HG03095 (cell line): ENCODE results near the gene CCDC134.
A peak's percentile ranks its signal among the peaks of the same experiment; 100 is the strongest.

Source experiments
- ATAC-seq: cut with Tn5 transposase; IDR thresholded peaks from one replicate; pipeline ENCODE4 v1.9.1; 2021; ENCODE audit warnings: moderate library complexity; ENCODE audit not compliant: unreplicated experiment

CCDC134 gene

DNA sequence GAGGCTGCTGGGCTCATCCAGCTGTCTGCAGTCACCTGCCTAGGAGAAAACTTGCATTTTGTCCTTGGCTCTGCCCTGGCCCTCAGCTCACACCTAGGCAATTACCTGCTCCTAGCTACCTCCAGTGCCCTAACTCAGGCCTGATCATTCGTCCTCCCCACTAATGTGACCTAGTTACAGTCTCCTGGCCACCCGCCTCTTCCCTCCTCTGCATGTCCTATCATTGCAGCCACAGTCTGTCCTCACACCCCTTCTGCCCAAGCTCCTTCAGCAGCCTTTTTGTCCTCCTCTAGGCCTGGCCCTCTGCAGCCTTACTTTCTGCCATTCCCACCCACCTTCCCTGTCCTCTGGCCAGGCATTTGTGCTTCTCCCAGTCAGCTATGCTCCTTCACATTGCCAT is 17.7 kb upstream of the CCDC134 start:
- no peak for ATAC-seq

DNA sequence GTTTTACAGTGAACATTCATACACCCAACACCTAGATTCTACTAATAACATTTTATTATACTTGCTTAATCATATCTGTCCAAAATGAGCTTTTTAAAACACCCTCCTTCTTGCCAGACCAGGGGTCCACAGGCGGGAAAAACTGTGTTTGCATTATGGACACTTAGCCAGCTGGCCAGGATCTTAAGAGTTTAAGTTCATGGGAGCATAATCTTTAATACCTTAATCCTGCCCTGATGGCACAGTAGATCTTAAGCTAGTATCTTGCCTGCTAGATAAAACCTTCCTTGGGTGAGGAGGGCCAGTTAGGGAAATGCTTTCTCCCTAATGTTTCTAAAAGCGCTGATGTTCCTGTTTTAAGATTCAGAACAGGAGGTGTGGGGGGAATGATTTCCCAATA is 13.1 kb upstream of the CCDC134 start:
- no peak for ATAC-seq

DNA sequence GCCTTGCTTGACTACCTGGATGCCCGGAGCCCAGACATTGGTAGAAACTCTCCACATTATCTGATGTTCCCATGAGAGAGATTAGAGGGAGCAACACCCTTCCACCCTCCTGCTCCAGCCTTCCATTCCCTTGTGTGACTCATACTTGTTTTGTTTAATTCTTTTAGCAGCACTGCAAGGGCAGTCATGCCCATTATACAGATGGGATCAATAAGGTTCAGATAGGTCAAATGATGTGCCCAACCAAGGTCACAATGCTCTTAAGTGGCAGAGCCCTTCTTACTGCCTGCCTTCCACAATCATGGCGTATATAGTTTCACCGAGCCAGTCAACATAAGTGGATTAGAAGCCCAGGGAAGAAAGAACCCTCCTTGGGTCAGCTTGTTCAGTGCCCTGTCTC is 6.6 kb upstream of the CCDC134 start:
- ATAC-seq = no peak

DNA sequence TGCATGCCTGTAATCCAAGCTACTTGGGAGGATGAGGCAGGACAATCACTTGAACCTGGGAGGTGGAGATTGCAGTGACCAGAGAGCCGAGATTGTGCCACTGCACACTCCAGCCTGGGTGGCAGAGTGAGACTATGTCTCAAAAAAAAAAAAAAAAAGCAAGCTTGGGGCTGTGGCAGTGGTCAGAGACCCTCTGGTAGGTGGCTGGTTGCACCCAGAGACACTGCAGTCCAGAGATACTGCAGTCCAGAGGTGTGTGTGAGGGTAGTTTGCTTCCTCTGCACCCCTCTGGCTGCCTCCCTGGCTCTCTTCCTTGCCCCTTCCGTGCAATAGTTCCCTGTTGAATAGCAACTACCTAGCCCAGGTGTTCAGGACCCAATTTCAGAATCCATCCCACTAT is 1.7 kb upstream of the CCDC134 start:
- ATAC-seq = no peak

DNA sequence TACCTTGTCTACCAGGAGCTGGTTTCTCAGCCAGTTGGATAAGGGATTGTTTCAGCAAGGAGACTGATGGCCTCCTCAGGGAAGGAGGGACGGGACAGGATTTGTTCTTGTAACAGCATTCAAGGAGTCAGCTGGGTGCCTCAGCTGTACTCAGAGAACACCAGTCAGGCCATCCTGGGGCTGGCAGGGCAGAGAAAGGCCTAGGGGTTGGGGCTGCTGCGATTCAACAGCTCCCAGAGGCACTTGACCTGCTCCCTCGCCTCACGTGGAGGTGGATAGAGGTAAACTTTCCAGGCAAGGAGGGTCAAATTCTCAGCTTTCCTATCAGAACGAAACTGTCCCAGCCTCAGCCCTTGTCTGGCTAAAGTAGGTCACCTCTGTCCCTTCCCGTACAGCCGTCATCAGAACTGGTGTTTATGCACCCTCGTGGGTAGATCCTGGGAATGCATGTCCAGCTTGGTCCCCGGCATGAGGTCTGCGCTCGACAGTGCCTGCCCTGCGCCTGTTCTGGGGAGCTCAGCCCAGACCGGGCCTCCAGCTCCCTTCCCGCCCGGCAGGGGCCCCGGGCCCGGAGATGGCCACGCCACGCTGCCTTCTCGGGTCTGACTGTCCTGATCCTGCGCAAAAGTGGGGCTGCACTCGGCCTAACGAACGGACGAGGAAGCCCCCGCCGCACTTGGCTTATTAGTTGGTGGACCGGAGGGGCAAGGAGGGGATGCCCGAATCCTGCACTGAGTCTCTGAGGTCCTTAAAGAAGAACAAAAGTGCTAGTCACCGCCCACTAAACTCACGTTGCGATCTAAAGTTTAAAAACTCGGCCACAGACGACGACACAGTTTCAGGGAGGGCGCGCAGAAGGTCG is 762 bp upstream of the CCDC134 start:
- ATAC-seq = peak; percentile 10

DNA sequence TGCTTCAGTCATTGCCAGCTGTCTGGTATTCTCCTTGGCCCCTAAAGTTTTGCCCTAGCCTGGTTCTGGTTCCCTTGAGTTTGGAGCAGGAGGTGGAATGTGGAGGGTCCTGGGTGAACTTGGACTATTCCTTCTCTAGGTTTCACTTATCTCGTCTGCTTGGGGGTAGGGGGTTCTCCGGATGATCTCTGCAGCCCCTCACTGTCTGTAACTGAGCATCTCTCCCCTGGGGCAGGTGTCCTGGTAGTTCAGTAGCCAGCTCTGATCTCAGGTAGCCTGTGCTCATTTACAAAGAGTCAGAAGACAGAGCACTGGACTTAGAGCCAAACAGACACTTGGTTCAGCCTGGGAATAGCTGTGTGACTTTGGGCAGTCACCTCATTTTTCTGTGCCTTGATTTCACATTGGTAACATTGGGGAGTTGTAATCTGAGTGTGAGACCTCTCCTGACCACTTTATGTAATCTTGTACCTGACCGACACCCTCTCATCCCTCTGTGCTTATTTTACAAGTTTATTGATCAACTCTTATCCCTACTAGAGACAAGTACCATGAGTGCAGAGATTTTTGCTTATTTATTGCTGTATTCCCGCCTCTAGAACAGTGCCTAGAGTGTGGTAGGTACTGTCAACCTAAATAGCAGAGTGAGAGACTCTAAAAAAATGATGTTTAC is 804 bp downstream of the CCDC134 start:
- no peak for ATAC-seq

DNA sequence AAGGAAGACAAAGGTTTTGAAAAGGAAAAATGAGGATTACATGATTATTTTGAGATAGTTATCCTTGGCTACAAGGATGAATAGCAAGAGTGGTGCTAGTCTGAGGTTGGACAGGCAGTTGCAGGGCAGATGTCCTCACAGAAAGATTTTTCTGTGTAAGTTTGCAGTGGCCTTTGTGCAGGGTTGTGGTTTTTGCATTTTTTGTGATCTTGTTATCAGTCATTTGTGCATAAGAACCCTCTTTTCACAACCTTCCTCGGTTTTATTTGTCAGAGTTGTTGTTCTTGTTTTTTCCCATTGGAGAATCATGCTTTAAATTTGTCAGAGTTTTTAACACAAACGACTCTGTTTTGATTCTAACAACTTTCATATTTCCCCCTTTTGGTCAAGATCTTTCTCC is 1.4 kb downstream of the CCDC134 start:
- ATAC-seq = no peak

DNA sequence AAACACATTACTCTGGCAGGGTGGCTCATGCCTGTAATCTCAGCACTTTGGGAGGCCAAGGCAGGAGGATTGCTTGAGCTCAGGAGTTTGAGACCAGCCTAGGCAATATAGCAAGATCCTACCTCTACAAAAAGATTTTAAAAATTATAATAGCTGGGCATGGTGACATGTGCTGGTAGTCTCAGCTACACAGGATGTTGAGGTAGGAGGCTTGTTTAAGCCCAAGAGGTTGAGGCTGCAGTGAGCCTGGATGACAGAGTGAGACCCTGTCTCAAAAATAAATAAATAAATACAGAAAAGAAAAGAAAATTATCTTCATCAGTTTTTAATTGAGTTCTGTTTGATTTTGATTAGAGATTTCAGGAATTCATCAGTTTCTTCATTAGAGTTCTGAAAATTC is 5.2 kb downstream of the CCDC134 start:
- ATAC-seq = no peak

DNA sequence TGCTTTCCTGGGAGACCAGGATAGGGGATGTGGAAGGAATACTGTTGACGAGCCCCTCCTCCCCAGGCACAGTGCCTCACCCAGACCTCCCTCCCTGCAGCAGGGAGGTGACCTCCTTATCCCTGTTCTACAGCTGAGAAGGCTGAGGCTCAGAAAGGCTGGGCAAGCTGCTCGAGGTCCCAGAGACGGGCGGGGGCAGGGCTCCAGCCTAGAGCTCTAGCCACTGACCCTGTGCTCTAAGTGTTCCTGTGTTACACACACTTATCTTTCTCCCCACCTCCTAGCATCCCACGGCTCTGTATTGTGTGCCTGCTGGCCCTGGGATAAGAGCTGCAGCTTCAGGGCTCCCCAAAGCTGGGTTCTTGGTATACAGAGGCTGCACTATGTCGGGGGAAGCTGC is 7.9 kb downstream of the CCDC134 start:
- ATAC-seq = no peak

DNA sequence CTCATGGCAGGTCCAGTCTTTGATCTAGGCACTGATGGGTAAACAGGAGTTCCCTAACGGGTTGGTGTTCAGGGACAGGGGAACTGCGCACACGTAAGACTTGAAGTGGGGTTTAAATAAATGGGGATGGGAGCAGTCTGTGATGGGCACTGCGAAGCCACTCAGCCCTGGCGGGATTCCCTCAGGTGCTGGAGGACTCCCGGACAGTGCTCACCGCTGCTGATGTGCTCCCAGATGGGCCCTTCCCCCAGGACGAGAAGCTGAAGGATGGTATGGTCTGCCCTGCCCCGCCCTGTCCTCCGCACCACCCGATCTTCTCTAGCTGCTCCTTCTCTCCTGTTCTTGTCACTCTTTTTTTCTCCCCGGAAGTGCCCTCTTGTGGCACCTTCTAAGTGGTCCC is 9.5 kb downstream of the CCDC134 start:
- ATAC-seq = no peak

DNA sequence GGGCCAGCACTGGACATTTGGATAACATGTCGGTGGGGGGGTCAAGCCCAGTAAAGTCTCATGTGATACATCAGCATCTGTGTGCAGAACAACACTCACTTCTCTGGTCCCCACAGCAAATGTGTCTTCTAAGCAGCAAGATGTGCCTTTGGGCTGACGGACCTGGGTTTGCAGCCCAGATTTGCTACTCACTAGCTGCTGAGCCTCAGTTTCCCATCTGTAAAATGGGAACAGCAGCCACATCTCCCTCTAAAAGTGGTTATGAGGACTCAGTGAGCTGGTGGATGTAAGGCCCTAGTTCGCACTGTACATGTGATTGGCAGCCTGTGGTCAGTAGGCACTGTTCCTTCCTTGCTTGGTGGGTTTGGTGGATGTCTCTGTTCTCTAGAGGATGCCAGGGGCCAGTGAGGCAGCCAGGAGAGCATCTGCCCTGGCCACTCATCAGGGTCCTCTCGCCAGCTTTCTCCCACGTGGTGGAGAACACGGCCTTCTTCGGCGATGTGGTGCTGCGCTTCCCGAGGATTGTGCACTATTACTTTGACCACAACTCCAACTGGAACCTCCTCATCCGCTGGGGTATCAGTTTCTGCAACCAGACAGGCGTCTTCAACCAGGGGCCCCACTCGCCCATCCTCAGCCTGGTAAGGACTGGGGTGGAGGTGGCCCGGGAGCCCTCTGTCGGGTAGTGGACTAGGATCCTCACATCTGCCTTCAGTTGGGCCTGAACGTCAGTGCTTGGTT is 12.5 kb downstream of the CCDC134 start:
- no peak for ATAC-seq

DNA sequence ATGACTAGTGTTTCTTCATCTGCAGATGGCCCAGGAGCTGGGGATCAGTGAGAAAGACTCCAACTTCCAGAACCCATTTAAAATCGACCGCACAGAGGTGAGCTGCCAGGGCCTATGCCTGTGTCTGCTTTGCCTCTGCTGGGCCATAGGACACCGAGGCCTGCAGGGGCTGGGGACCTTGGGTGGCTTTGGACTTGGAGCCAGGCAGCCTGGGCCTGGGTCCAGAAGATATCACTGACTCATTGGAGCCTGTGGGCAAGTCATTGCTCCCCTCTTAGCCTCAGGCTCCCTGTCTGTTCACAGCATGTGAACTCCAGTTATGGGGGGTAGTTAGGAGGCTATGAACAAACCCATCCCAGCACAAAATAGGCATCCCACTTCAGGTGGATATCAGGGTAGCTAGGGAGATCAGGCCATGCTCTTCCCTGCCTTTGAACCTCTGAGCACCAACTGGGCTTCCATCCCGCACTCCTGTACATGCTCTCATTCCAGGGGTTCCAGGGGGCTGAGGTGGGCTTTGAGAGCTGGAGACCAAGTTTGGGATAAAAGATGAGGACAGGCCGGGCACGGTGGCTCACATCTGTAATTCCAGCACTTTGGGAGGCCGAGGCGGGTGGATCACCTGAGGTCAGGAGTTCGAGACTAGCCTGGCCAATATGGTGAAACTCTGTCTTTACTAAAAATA is 13.4 kb downstream of the CCDC134 start:
- no peak for ATAC-seq

DNA sequence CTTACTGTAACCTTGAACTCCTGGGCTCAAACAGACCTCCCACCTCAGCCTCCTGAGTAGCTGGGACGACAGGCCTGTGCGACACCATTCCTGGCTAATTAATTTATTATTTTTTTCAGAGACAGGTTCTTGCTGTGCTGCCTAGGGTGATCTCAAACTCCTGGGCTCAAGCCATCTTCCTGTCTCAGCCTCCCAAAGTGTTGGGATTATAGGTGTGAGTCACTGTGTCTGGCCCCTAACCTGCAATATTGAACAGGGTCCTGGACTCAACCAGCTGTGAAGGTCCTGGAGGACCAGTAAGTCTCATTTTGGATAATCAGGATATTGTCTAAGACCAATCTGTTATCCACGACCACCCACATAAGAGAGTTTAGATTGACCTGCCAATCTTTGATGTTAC is 15.2 kb downstream of the CCDC134 start:
- no peak for ATAC-seq

DNA sequence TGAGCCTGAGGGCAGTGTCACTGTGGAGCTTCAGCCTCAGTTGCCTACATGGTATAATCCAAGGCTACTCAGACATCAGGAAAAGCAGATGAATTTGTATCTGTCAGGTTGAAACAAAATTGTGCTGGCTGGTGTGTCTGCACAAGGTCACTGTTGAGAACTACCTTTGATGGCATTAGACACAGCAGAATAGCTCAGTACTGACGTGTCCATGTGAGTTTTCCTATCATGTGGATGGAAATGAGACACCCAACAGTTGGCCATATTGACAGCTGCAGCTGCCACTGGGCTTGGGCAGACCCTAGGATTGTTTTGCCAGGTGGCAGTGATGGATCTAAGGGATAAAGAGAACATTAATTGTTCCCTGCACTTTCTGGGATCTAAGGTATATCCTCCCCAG is 15.8 kb downstream of the CCDC134 start:
- ATAC-seq = no peak

DNA sequence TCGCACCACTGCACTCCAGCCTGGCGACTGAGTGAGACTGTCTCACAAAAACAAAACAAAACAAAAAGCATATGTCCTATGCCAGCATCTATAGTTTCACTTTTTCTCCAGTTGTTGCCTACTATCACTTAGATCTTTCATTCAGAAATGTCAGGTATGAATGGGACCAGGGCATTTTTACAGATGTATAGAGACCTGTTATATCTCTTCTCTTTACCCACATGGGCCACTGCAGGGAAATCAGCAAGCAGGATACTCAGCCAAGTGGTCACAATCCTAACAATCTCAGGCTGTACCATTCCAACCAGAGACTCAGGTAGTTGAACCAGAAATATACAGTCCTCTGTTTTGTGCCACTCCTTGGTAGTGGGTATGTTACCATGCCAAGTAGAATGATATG is 16.4 kb downstream of the CCDC134 start:
- no peak for ATAC-seq

DNA sequence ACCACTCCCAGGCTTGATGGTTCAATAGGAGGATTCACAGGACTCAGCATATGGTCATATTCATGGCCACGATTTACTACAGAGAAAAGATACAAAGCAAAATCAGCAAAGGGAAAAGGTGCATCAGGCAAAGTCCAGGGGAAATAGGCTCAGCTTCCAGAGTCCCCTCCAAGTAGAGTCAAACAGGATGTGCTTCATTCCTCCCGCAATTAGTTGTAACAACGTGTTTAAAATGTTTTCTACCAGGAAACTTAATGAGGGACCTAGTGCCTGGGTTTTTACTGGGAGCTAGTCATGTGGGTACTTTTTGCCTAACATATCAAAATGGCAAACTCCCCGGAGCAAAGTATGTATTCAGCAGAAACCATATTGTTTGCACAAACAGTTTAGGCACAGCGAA is 17.5 kb downstream of the CCDC134 start:
- ATAC-seq = no peak

DNA sequence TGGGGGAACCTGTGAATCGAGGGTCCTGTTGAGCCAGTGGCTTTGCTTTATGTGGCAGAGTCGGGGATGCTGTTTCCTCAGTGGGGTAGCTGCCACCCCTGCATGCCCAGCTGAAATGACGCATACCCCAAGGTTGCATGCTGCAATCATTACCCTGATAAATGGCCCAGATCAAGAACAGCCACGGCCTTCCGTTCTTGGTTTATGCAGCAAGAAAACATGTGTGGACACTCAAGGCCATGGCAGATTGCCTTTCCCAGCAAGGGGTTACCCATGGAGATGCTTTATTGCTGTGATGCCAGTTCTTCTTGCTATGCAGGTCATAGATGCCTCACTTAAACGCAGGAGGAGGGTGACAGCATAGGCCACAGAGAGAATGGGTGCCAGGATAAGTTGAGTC is 18.1 kb downstream of the CCDC134 start:
- no peak for ATAC-seq

DNA sequence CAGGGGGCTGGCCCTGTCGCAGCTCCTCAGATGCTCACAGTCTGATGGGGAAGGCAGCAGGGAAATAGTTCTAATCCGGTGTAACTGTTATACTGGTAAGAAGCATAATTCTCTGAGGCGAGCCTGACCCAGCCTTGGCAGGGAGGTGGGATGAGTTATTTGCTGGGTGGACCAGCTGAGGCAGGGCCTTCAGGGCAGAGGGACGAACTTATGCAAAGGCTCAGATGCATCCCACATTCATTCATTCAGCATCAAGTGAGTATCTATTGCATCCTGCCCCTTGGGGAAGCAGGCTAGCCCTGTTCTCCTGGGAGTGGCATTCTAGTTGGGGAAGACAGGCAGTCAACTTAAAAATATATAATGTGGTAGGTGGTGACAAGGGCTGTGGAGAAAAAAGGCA is 18.8 kb downstream of the CCDC134 start:
- ATAC-seq = no peak

DNA sequence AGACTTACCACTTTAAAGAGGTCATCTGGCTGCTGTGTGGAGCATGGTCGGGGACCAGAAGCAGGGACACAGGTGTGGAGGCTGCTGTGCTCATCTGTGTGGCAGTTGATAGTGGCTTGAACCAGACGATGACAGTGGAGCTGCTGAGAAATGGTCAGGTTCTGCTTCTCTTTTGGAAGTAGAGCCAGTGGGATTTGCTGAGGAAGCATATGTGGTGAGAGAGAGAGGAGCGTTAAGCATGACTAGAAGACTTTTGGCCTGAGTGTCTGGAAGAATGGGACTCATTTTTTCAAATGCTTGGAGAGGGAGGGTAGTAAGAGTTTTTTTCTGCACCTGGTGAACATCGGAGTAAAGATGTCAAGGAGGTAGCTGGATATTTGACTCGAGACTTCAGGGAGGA is 20.0 kb downstream of the CCDC134 start:
- no peak for ATAC-seq

DNA sequence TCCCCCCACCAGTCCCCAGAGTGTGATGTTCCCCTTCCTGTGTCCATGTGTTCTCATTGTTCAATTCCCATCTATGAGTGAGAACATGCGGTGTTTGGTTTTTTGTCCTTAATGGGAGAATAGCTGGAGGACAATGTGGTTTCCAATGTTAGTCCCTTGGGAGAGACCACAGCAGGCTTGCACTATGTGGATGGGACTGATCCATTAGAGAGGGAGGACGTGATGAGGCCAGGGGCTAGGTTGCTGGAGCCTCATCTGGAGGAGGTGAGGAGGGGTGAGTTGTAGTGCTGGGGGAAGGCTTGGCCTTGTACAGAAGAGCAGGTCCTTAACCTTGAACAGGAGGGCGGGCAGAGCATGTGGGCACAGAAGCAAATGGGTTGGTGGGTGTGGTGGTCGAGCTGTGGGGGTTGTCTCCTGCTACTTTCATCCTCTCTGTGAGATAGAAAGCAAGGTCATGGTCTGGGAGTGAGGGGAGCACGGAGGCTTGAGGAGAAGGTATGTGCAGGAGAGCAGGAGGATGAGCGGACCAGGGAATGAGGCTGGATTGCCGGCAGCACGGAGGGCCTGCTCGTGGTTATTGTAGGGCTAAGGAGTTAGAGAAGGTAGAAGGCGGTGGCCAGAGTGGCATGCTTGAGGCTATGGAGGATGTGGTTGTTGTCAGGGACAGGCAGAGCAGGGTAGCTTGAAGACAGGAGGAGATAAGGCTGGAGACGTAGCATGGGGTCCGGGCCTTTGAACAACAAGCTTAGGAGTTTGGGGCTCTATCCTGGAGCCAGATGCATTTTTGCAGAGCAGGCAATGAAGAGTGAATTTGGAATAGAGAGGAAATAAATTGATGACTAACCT is 21.2 kb downstream of the CCDC134 start:
- no peak for ATAC-seq
